Right lobe of liver (tissue), 6 donors: ENCODE measurements around the gene PIGV. TPM values are rescaled to one million over a fixed set of nuclear protein-coding genes. Genes with fewer than 3 reads are reported as not detected.

Source experiments
- ATAC-seq, 4 donors: fragments of 200-7000 bp; cut with Tn5 transposase; one replicate each; pipeline ENCODE4 v1.9.1; 2020; ENCODE audit warnings: mild to moderate bottlenecking in 4 of 4, moderate library complexity in 4 of 4
- DNase-seq, 3 donors: peaks; one replicate each; pipeline ENCODE4 v3.0.0-alpha.2; 2020
- H3K27ac ChIP-seq, 3 donors: fragments of 200-600 bp; one replicate each; pipeline ENCODE4 v1.8.0; 2022
- H3K27me3 ChIP-seq, 2 donors: fragments of 200-600 bp; one replicate each; pipeline ENCODE4 v1.8.0; 2022
- H3K36me3 ChIP-seq, 4 donors: fragments of 200-600 bp; sonication (generic) in 1 of 4; one replicate each; pipeline versions ENCODE4 v1.5.1 to v1.8.0; 2017 to 2022; ENCODE audit warnings: control low read depth in 1 of 4
- H3K4me1 ChIP-seq, 4 donors: fragments of 200-600 bp; sonication (generic) in 1 of 4; one replicate each; pipeline versions ENCODE4 v1.5.1 to v1.8.0; 2017 to 2022; ENCODE audit warnings: control low read depth in 1 of 4
- H3K4me3 ChIP-seq, 3 donors: fragments of 200-600 bp; one replicate each; pipeline ENCODE4 v1.8.0; 2022
- H3K9me3 ChIP-seq, 4 donors: fragments of 200-600 bp; sonication (generic) in 1 of 4; one replicate each; pipeline versions ENCODE4 v1.5.1 to v1.8.0; 2017 to 2022; ENCODE audit warnings: control low read depth in 1 of 4
- POLR2A ChIP-seq: fragments of 450-650 bp; IDR thresholded peaks from one replicate; pipeline ENCODE4 v1.6.1; 2017; ENCODE audit warnings: antibody characterized with exemption, mild to moderate bottlenecking
- WGBS: methylation state at CpG from one replicate; pipeline ENCODE4 v1.1.6; 2018; ENCODE audit warnings: low coverage, low lambda C conversion rate; ENCODE audit not compliant: insufficient coverage; ENCODE audit errors: missing lambda C conversion rate; 5-methylcytosine and 5-hydroxymethylcytosine counted together
- intact Hi-C, 2 donors: fragments of 100-400 bp; cut with DNase I; formaldehyde crosslinking; loops; one replicate each; pipeline versions ENCODE4 v1.11.2 to v1.14.1; 2022
- total RNA-seq, 6 experiments: library from RNA; depleted of rRNA in 2 of 6; stranded (reverse); fragments of >200 nt in 2 of 6; fragmentation: NEBNext Ultra II Directional in 3 of 6; extraction: Animal tissue kit (Norgen Biotek cat#: 25700) in 3 of 6; gene quantifications; one replicate each; pipeline versions ENCODE4 v1.1.0 to v1.2.4, GENCODE V29; 2016 to 2023
- TF ChIP-seq, protein P1 (sequence below), 4 donors: fragments of 200-600 bp in 3 of 4; fragments of 450-650 bp in 1 of 4; IDR thresholded peaks; one replicate each; pipeline versions ENCODE4 v1.5.1 to v1.8.0; 2016 to 2022; ENCODE audit warnings: antibody characterized with exemption in 4 of 4, mild to moderate bottlenecking in 2 of 4
- donor health status: DM: no; HTN: yes; CAD: no.
- donor health status: DM: no; HTN: no; CAD: no.
- donor health status: DM: no; HTN: no; CAD: no.
- donor health status: DM: no; HTN: yes; CAD: no.
- donor health status: DM: no; HTN: yes; CAD: no.

The PIGV gene
- total RNA-seq, 6 experiments from 2014 or later = 13.2 to 27.8 (median 19.2) TPM

DNA sequence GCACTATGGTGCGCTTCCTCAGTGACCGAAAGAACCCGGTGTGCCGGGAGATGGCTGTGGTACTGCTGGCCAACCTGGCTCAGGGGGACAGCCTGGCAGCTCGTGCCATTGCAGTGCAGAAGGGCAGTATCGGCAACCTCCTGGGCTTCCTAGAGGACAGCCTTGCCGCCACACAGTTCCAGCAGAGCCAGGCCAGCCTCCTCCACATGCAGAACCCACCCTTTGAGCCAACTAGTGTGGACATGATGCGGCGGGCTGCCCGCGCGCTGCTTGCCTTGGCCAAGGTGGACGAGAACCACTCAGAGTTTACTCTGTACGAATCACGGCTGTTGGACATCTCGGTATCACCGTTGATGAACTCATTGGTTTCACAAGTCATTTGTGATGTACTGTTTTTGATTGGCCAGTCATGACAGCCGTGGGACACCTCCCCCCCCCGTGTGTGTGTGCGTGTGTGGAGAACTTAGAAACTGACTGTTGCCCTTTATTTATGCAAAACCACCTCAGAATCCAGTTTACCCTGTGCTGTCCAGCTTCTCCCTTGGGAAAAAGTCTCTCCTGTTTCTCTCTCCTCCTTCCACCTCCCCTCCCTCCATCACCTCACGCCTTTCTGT is 7.3 kb upstream of the PIGV start:
- peaks cover 0 to 58% (median 23%) of the 10 kb centered on the region in 4 donors for H3K4me1 ChIP-seq
- H3K27ac ChIP-seq = peak overlapping the region; percentile 41 to 100 (median 100)
- TF ChIP-seq, protein P1, sequence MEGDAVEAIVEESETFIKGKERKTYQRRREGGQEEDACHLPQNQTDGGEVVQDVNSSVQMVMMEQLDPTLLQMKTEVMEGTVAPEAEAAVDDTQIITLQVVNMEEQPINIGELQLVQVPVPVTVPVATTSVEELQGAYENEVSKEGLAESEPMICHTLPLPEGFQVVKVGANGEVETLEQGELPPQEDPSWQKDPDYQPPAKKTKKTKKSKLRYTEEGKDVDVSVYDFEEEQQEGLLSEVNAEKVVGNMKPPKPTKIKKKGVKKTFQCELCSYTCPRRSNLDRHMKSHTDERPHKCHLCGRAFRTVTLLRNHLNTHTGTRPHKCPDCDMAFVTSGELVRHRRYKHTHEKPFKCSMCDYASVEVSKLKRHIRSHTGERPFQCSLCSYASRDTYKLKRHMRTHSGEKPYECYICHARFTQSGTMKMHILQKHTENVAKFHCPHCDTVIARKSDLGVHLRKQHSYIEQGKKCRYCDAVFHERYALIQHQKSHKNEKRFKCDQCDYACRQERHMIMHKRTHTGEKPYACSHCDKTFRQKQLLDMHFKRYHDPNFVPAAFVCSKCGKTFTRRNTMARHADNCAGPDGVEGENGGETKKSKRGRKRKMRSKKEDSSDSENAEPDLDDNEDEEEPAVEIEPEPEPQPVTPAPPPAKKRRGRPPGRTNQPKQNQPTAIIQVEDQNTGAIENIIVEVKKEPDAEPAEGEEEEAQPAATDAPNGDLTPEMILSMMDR (IDR thresholded peaks at IDR 0.05) = no peak
- TF ChIP-seq POLR2A = no peak
- peak; percentile 73 to 90 (median 87) for DNase-seq
- no peaks in the 10 kb centered on the region for H3K27me3 ChIP-seq
- peak; percentile 54 to 72 (median 70) for ATAC-seq
- WGBS = 50% methylated on average over 4 of the region's 21 CpGs
- no peaks in the 10 kb centered on the region for H3K9me3 ChIP-seq
- intact Hi-C loops = loop anchor here in 1 of 2 donors (10.0 kb wide), 1 partner anchor 76 kb away; no protein-coding TSS in a partner anchor
- H3K36me3 ChIP-seq = peaks cover 12 to 47% (median 28%) of the 10 kb centered on the region in 4 donors
- H3K4me3 ChIP-seq = no peak overlapping the region

DNA sequence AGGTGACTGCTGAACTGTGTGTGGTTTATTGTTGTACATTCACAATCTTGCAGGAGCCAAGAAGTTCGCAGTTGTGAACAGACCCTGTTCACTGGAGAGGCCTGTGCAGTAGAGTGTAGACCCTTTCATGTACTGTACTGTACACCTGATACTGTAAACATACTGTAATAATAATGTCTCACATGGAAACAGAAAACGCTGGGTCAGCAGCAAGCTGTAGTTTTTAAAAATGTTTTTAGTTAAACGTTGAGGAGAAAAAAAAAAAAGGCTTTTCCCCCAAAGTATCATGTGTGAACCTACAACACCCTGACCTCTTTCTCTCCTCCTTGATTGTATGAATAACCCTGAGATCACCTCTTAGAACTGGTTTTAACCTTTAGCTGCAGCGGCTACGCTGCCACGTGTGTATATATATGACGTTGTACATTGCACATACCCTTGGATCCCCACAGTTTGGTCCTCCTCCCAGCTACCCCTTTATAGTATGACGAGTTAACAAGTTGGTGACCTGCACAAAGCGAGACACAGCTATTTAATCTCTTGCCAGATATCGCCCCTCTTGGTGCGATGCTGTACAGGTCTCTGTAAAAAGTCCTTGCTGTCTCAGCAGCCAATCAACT is 6.4 kb upstream of the PIGV start:
- WGBS = 58% methylated on average over 11 of the region's 11 CpGs
- ATAC-seq (peak in 1 of 4 donors; percentile 24), DNase-seq (no peak)
- no peaks in the 10 kb centered on the region for H3K9me3 ChIP-seq
- no peaks in the 10 kb centered on the region for H3K27me3 ChIP-seq
- no peak overlapping the region for H3K4me3 ChIP-seq
- peaks cover 9 to 40% (median 24%) of the 10 kb centered on the region in 4 donors for H3K36me3 ChIP-seq
- peaks cover 0 to 67% (median 28%) of the 10 kb centered on the region in 4 donors for H3K4me1 ChIP-seq
- intact Hi-C loops = loop anchor here in 1 of 2 donors (10.0 kb wide), 1 partner anchor 77 kb away; no protein-coding TSS in a partner anchor
- no peak for TF ChIP-seq POLR2A
- TF ChIP-seq, protein P1 (IDR thresholded peaks at IDR 0.05) = no peak
- H3K27ac ChIP-seq = peak overlapping the region; percentile 35 to 100 (median 100)

DNA sequence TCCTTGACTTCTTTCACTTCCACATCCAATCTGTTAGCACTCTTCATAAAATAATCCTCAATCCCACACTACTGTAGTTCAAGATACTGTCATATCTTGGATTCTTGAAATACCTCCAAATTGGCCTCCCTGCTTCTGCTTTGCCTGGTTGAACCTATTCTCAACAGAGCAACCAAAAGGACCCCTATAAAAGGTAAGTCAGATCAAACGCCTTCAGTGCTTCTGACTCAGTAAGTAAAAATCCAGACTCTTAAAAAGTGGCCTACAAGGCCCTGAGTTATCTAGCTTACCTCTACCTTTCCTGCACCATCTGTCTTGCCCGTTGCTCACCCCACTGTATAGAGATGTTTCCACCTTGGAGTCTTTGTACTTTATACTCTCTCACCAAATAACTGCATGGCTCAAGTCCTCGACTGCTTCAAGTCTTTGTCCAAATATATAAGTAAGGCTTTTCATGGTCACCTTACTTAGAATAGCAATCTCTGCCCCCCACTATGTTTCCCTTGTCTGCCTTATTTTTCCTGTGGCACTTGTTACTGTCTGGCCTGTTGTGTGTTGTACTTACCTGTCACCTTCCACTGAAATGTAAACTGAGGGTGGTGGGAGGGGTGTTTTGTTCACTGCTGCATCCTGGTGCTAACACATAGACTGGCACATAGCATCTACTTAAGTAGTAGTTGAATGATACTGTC is 5.1 kb upstream of the PIGV start:
- ATAC-seq (no peak), DNase-seq (no peak)
- peaks cover 7 to 27% (median 18%) of the 10 kb centered on the region in 4 donors for H3K36me3 ChIP-seq
- H3K4me3 ChIP-seq = no peak overlapping the region
- intact Hi-C loops = loop anchor here in 1 of 2 donors (10.0 kb wide), 1 partner anchor 78 kb away; no protein-coding TSS in a partner anchor
- WGBS = 62% methylated on average over 3 of the region's 3 CpGs
- no peaks in the 10 kb centered on the region for H3K27me3 ChIP-seq
- H3K4me1 ChIP-seq = peaks cover 0 to 73% (median 33%) of the 10 kb centered on the region in 4 donors
- TF ChIP-seq, protein P1 (IDR thresholded peaks at IDR 0.05) = no peak
- no peak for TF ChIP-seq POLR2A
- H3K9me3 ChIP-seq = no peaks in the 10 kb centered on the region
- H3K27ac ChIP-seq = peak overlapping the region in 2 of 3 donors; percentile 100

DNA sequence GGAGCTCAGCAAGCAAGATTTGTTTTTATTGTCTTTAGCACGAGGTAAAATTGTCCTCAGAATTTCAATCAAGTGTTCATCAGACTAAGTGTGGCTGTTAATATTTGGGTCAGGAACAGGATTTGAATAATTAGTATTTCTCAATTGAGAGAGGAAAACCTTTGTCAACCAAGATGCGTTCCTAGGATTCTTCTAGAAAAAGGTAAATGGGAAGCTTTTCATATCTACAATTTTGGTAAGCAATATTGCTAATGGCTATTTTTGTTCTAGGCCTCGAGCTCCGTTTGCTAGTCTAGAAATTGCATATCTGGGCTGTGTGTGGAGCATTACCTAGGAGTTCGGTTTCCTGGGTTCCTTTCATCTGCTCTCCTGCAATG is 4.1 kb upstream of the PIGV start:
- no peak for DNase-seq
- 37% methylated on average over 4 of the region's 5 CpGs for WGBS
- TF ChIP-seq POLR2A = no peak
- TF ChIP-seq, protein P1 (IDR thresholded peaks at IDR 0.05) = no peak
- Histone ChIP-seq H3K4me3 (no peak overlapping the region), H3K9me3 (no peaks in the 10 kb centered on the region), H3K36me3 (peaks cover 7 to 17% (median 13%) of the 10 kb centered on the region in 4 donors), H3K27me3 (no peaks in the 10 kb centered on the region), H3K4me1 (peaks cover 0 to 73% (median 33%) of the 10 kb centered on the region in 4 donors), H3K27ac (peak overlapping the region; percentile 39 to 100 (median 100))
- no peak for ATAC-seq
- intact Hi-C loops = loop anchor here in 1 of 2 donors (10.0 kb wide), 1 partner anchor 79 kb away; no protein-coding TSS in a partner anchor
